Cardiac fibroblast (primary cell): ENCODE measurements around the gene HOXB9.
A peak's percentile ranks its signal among the peaks of the same experiment; 100 is the strongest.

Experiments used
- DNase-seq, 2 donors: peaks; one replicate each; pipeline versions ENCODE4 v3.0.0 to v3.0.0-alpha.2; 2010; ENCODE audit warnings: low read depth in 2 of 2
- H3K4me3 ChIP-seq, 2 donors: replicated peaks in 1 of 2; 1 replicate in 1 of 2; 2 replicates in 1 of 2; pipeline ENCODE4 v1.5.1; 2011; ENCODE audit warnings: low read depth in 2 of 2, low read length in 2 of 2, mild to moderate bottlenecking in 2 of 2, moderate library complexity in 1 of 2
- CTCF ChIP-seq: IDR thresholded peaks from one replicate; pipeline ENCODE4 v1.5.1; 2011; ENCODE audit warnings: low read depth, mild to moderate bottlenecking, low read length, inconsistent platforms

HOXB9 gene

DNA sequence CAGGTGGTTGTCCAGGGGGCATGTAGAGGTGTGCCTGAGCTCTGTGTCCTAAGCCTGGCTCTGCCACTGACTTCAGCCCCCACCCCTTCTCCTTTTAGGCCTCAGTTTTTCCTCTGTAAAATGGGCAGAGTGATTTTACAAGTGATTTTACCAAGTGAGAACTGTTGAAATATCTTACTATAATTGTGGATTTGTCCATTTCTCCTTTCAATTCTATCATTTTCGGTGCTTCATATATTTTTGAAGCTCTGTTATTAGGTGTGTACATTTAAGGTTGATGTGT lies 21.7 kb upstream of the HOXB9 start:
- H3K4me3 ChIP-seq, result no peak overlapping the region
- no peak for TF ChIP-seq CTCF
- no peak for DNase-seq

GRCh38 chr17:48647103-48647962 lies 21.2 kb upstream of the HOXB9 start:
- H3K4me3 ChIP-seq, result peak overlapping the region; percentile 33 to 44
- TF ChIP-seq CTCF, result no peak
- DNase-seq, result no peak

DNA sequence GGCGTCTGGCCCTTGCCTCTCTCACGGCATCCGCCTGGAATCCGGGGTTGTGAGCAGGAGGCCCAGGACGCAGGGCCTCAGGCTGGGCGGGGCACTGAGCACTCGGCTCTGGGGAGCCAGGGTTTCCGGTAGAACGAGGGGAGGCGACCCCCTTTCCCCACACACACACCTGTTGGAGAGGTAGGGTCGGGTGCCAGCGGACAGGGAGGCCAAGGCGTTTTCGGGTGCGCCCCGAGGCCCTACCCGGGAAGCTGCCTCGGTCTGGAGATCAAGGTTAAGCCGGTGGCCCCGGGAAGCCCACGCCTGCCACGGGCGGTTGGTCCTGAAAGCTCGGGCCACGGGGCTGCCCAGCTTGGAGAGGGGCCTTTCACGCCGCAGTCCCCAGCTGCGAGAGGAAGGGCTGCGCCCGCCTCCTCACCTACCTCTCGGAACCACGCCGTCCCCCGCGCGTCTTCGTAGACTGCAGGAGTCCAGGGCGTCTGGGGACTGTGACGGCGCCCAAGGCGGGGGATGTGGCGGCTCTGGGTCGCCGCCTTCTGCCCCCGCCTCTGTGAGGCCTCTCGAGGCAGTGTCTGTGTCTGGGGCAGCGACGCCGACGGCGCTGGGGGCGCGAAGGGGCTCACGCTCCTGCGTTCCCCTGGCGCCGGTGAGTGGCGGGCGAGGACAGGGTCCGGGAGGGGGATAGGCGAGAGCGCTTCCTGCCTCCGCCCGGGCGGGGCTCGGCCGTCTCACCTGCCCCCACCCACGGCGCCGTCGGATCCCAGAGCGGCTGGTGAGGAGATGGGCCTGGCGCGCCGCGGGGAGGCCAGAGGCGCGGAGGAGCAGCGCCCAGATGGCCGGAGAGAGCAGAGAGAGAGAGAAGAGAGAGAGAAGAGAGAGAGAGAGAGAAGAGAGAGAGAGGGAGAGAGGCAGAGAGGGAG lies 20.3 kb upstream of the HOXB9 start:
- no peak for TF ChIP-seq CTCF

GRCh38 chr17:48645639-48646182 lies 19.6 kb upstream of the HOXB9 start:
- no peak for TF ChIP-seq CTCF
- no peak for DNase-seq
- no peak overlapping the region for H3K4me3 ChIP-seq

More for the DNA sequence above, 20.3 kb upstream of the HOXB9 start:
- H3K4me3 ChIP-seq, result no peak overlapping the region
- DNase-seq, result no peak

DNA sequence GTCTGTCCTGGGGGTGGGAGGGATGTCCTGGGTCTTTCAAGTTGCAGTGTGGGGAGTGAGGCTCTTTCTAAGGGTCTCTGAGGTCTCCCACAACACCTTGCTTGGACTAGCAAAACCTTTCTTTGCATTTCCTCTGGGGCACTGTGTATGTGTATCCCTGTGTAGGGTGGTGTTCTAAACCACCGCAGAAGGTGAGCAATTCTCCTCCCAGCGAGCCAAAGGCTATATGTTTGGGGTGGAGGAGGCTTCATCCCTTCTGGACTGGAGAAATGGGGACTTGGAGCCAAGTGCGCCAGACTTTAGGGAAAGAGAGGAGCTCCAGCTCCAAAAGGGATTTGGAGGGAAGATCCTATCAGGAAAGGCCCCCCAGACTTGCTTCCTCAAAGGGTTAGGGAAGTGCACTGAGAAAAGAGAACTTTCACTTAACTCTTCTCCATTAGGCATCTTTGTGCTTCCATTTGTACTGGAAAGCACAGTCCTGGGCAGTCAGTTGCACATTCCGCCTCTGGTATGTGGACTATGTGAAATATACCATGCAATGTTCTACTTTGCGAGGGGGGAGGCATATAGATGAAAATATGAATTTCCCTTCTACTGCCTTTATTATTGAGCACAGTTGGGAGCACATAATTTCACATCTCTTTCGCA lies 18.9 kb upstream of the HOXB9 start:
- H3K4me3 ChIP-seq, result no peak overlapping the region
- DNase-seq, result no peak
- TF ChIP-seq CTCF, result no peak

GRCh38 chr17:48644159-48644558 lies 18.0 kb upstream of the HOXB9 start:
- no peak for DNase-seq
- no peak overlapping the region for H3K4me3 ChIP-seq
- TF ChIP-seq CTCF, result no peak
